GM18907 (cell line): ENCODE measurements around the gene MAP2K3.
"Not testable (repeated sequence)": the region's sequence is repeated elsewhere in the genome, so short reads cannot be mapped to it uniquely, and the experiment has no call there.

Source experiments
- ATAC-seq: cut with Tn5 transposase; IDR thresholded peaks from one replicate; pipeline ENCODE4 v1.9.1; 2021; ENCODE audit warnings: mild to moderate bottlenecking, moderate library complexity; ENCODE audit not compliant: unreplicated experiment

The MAP2K3 gene

GRCh38 chr17:21295036-21295952 lies 10.8 kb downstream of the MAP2K3 start:
- no peak for ATAC-seq

GRCh38 chr17:21296097-21297025 lies 11.8 kb downstream of the MAP2K3 start:
- ATAC-seq = no peak

- ATAC-seq = no peak
Observed at GRCh38 chr17:21297026-21297520, 12.6 kb downstream of the MAP2K3 start.

GRCh38 chr17:21297597-21297996 lies 13.1 kb downstream of the MAP2K3 start:
- no peak for ATAC-seq

- ATAC-seq = no peak
Observed at GRCh38 chr17:21298056-21298982, 13.8 kb downstream of the MAP2K3 start.

- ATAC-seq = no peak
Observed at GRCh38 chr17:21298983-21299519, 14.5 kb downstream of the MAP2K3 start.

- no peak for ATAC-seq
Observed at GRCh38 chr17:21299981-21300600, 15.6 kb downstream of the MAP2K3 start.

GRCh38 chr17:21300601-21301571 lies 16.4 kb downstream of the MAP2K3 start:
- no peak for ATAC-seq

- no peak for ATAC-seq
Observed at GRCh38 chr17:21301593-21302550, 17.4 kb downstream of the MAP2K3 start.

GRCh38 chr17:21302711-21303425 lies 18.4 kb downstream of the MAP2K3 start:
- ATAC-seq = no peak

GRCh38 chr17:21303441-21304065 lies 19.0 kb downstream of the MAP2K3 start:
- ATAC-seq = no peak

GRCh38 chr17:21304091-21304490 lies 19.6 kb downstream of the MAP2K3 start:
- no peak for ATAC-seq

- ATAC-seq = not testable (repeated sequence)
Observed at GRCh38 chr17:21304551-21305151, 20.1 kb downstream of the MAP2K3 start.

GRCh38 chr17:21305431-21306180 lies 21.1 kb downstream of the MAP2K3 start:
- not testable (repeated sequence) for ATAC-seq
